Panc1 (cell line): ENCODE data around the gene ERCC5.

ENCODE experiments used
- POLR2AphosphoS5 ChIP-seq: IDR thresholded peaks from 2 replicates; pipeline ENCODE4 v1.6.1; 2012; ENCODE audit warnings: mild to moderate bottlenecking, low read depth, low read length, moderate library complexity
- SIN3A ChIP-seq: IDR thresholded peaks from 2 replicates; pipeline ENCODE4 v1.6.1; 2012; ENCODE audit warnings: low read depth, mild to moderate bottlenecking, low read length, moderate library complexity, borderline replicate concordance; ENCODE audit not compliant: insufficient read depth
- TCF7L2 ChIP-seq: IDR thresholded peaks from 2 replicates; pipeline ENCODE4 v1.6.1; 2011; ENCODE audit warnings: mild to moderate bottlenecking, low read depth, low read length, inconsistent platforms
- TF ChIP-seq, protein P1 (sequence below): fragments of 450-650 bp; IDR thresholded peaks from 2 replicates; pipeline ENCODE4 v1.5.1; 2017; ENCODE audit warnings: mild to moderate bottlenecking
- TF ChIP-seq, protein P2 (sequence below), 2 experiments: IDR thresholded peaks; 2 replicates each; pipeline ENCODE4 v1.6.1; 2011 to 2012; ENCODE audit warnings: low read depth in 2 of 2, control low read depth in 1 of 2, low read length in 1 of 2, mild to moderate bottlenecking in 1 of 2, moderate library complexity in 1 of 2; ENCODE audit not compliant: insufficient read depth in 1 of 2

DNA sequence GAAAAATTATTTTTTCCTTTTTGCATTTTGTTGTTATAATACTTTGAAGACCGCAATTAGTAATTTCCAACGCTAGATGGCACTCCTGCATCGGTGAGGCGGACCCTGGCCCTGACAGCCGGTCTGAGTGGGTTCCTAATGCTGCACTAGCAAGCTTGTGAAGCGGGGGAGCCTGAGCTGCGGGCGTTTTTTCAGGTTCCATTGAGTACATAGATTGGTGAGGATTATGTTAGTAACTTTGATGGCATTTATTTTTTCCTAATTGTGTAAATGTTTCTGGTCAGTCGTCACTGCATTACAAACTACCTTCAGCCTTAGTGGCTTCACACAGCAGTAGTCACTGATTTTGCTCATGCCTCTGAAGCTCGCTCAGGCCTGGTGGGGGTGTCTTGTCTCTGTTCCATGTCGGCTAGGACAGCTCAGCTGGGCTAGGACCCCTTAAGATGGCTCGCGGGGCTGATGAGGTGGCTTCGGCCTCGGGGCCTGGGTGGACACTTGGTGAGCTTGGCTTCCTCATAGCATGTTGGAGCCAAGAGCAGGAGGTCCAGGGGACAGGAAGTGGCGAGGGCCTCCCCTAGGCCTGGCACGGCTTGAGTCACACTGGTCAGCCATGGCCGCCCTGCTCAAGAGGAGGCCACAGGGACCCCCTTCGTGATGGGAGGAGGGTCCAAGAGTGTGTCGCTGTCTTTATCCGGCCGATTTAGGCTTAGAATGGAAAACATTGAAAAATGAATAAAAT is 25.0 kb downstream of the ERCC5 start:
- TF ChIP-seq SIN3A (no peak), POLR2AphosphoS5 (no peak), TCF7L2 (no peak)
- TF ChIP-seq, protein P1, sequence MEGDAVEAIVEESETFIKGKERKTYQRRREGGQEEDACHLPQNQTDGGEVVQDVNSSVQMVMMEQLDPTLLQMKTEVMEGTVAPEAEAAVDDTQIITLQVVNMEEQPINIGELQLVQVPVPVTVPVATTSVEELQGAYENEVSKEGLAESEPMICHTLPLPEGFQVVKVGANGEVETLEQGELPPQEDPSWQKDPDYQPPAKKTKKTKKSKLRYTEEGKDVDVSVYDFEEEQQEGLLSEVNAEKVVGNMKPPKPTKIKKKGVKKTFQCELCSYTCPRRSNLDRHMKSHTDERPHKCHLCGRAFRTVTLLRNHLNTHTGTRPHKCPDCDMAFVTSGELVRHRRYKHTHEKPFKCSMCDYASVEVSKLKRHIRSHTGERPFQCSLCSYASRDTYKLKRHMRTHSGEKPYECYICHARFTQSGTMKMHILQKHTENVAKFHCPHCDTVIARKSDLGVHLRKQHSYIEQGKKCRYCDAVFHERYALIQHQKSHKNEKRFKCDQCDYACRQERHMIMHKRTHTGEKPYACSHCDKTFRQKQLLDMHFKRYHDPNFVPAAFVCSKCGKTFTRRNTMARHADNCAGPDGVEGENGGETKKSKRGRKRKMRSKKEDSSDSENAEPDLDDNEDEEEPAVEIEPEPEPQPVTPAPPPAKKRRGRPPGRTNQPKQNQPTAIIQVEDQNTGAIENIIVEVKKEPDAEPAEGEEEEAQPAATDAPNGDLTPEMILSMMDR = peak; percentile 81
- TF ChIP-seq, protein P2, sequence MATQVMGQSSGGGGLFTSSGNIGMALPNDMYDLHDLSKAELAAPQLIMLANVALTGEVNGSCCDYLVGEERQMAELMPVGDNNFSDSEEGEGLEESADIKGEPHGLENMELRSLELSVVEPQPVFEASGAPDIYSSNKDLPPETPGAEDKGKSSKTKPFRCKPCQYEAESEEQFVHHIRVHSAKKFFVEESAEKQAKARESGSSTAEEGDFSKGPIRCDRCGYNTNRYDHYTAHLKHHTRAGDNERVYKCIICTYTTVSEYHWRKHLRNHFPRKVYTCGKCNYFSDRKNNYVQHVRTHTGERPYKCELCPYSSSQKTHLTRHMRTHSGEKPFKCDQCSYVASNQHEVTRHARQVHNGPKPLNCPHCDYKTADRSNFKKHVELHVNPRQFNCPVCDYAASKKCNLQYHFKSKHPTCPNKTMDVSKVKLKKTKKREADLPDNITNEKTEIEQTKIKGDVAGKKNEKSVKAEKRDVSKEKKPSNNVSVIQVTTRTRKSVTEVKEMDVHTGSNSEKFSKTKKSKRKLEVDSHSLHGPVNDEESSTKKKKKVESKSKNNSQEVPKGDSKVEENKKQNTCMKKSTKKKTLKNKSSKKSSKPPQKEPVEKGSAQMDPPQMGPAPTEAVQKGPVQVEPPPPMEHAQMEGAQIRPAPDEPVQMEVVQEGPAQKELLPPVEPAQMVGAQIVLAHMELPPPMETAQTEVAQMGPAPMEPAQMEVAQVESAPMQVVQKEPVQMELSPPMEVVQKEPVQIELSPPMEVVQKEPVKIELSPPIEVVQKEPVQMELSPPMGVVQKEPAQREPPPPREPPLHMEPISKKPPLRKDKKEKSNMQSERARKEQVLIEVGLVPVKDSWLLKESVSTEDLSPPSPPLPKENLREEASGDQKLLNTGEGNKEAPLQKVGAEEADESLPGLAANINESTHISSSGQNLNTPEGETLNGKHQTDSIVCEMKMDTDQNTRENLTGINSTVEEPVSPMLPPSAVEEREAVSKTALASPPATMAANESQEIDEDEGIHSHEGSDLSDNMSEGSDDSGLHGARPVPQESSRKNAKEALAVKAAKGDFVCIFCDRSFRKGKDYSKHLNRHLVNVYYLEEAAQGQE (IDR thresholded peaks at IDR 0.05; ENCODE audit: insufficient read depth in 1 of 2, low read depth in 2 of 2, low read length in 1 of 2) = no peak
